Fibroblast of skin of right quadriceps (primary cell): Measurements from ENCODE around the gene HIPK2.
A peak's percentile ranks its signal among the peaks of the same experiment; 100 is the strongest.
"Not testable (repeated sequence)": the region's sequence is repeated elsewhere in the genome, so short reads cannot be mapped to it uniquely, and the experiment has no call there.

Experiments
- DNase-seq: peaks from one replicate; pipeline ENCODE4 v3.0.0-alpha.2; 2013

The HIPK2 gene

DNA sequence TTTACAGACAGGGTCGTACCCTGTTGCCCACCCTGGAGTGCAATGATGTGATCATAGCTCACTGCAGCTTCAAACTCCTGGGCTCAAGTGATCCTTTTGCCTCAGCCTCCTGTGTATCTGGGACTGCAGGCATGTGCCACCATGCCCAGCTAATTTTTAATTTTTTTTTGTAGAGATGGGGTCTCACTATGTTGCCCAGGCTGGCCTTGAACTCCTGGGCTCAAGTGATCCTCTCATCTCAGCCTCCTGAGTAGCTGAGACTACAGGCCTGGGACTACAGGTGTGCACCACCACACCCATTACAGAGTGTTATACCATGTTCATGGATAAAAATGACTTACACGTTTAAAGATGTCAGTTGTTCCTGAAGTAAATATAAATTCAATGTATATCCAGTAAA is 166.2 kb downstream of the HIPK2 start:
- not testable (repeated sequence) for DNase-seq

DNA sequence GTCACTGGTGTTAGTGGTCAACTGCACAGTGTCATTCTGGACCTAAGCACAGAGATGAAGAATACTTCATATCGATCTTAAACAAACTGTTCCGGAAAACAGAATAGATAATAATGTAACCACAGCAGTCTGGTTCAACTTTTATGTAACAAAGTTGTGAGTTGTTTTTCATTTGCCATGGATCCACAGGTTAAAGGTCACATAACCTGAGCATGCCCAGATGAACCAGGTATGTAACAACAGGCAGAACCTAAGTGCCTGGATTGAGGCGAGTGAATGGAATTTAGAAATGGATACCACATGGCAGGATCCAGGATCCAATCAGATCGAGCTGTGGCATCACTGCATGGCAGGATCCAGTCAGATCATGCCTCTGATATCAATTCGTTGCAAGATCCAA is 167.2 kb downstream of the HIPK2 start:
- DNase-seq, result no peak

DNA sequence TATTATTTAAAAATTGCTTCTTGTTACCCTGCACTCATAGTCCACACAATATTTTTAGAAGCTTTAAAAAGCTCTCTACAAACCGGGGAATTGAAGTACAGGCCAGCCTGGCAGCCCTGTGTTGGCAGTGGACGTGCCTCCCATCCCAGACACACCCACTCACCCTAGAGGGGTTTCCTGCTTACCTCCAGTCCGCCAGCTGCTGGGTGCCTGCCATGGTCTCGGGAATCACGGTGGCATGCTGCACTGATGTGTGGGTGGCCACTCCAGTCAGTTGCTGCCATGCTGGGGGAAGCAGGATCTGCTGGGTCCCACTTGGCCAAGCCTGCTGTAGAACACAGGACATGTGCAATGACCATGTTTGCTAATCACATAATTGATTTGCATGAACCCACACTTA is 173.9 kb downstream of the HIPK2 start:
- DNase-seq, result no peak

DNA sequence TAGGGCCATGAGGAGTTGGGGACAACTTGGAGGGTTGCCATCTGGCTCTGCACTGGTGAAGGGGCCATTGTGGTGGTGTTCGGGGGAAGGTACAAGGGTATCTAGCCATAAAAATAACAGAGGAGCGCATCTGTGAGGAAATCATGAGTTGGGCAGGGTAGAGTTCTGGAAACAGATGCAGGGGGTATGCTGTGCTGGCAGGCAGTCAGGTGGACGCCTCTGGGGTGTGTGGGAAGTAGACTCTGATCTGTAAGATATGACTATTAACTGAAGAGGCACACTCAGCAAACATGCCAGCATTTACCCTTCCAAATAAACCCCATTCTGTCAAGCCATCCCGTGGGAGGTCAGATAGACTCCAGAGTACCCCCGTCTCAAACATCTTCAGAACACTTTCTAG is 174.5 kb downstream of the HIPK2 start:
- no peak for DNase-seq

DNA sequence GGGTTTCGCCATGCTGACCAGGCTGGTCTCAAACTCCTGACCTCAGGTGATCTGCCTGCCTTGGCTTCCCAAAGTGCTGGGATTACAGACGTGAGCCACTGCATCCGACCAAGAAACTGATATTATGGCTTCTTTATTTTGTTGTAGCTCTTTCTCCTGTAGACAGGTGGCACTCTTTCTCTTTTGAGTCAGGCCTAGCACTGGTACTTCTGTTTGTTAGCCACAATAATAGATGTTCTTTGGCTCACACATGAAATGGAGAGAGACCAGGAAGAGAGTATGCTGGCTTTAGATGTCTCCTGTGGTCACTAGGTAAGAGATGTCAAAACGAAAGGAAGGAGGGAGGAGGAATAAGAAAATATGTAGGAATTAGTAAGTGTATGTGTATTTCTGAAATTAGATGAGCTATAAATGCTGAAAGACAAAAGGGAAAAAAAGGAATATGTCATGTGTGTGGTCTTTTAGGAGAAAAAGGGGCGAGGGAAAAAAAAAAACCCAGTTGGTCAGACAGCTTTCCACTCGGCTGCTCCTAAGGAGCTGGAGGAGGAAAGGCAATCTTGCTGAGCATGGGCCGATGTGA is 175.6 kb downstream of the HIPK2 start:
- DNase-seq, result peak; percentile 34

DNA sequence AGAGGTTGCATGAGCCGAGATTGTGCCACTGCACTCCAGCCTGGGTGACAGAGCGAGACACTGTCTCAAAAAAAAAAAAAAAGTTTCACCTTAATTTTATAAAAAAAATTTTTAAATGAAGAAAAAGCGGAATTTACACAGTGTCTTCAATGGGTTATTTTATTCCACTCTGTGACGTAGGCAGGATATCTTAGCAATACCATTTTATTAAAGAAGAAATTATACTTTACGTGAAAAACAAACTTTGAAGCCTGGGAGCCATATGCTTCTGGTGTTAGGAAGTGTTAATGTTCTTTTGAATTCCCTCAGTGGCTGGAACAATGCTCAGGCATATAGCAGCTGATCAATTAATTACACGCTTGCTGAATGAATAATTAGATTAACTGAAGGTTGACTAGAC is 176.6 kb downstream of the HIPK2 start:
- DNase-seq, result no peak

DNA sequence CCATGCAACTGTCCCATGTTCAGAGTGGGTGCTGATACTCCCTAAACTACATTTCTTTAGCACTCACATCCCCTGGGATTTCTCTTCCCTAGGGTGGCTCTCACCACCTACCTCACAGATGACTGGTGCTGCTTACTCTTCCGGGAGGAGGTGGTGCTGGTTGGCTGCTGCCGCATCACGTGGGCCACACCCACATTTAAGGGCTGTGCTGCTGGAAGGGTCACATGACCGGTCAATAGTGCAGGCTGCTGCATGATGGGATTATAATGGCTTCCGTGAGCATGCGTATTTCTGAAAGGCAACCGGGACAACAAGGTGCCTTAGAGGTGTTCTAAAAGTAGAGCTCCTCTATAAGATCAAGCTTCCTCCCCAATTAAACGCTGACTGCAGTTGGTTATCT is 177.5 kb downstream of the HIPK2 start:
- DNase-seq, result no peak

DNA sequence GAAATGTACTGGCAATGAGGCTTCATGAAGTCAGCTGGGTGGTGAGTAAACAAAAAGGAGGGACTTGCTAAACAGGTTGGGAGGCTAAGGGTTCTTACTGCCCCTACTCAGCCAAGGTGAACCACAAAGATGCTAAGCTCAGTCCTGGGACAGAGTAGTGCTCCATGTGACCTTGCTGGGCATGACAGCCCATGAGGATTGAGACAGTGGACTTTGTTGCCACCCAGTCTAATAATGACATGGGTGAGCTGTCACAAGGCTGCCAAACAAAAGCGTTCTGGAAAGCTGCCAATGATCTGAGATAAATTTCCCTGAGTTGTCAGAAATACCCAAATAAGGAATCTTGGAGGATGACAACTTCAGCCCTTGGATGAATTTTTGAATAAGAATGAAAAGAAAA is 179.2 kb downstream of the HIPK2 start:
- DNase-seq, result peak; percentile 6

DNA sequence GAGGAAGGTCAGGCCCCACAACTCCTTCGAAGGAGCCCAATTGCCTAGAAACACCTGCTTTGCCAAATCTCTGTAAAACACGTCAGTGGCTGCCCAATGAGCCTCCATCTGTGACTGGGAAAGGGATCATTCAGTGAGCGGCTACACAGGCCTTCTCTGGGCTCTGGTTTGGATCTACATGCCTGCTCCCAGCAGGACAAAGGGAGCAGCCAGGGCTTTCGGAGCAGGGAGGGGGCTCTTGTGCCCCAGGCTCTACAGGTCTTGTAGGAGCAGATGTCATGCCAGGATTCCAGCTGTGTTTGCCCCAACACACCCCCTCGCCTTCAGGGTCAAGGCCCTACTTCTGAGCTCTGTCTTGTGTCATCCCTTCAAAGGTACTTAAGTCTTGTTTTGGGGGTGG is 180.8 kb downstream of the HIPK2 start:
- no peak for DNase-seq

DNA sequence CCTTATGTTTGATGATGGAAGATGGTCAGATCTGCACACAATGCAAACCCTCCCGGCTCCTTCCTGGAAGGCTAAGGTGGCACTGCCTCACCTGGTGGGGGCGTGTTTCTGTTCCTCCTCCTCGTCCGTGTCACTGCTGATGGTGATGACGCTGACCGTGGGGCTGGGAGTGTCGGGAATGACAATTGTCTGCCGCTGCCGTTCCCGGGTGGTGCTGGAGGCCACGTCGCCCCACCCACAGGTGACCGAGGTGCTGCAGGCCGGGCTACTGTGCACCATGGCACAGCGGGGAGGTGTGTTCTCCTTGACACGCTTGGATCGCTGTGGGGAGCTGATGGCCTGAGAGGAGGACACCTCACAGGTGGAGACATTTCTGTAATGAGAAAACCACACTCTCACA is 181.2 kb downstream of the HIPK2 start:
- no peak for DNase-seq

DNA sequence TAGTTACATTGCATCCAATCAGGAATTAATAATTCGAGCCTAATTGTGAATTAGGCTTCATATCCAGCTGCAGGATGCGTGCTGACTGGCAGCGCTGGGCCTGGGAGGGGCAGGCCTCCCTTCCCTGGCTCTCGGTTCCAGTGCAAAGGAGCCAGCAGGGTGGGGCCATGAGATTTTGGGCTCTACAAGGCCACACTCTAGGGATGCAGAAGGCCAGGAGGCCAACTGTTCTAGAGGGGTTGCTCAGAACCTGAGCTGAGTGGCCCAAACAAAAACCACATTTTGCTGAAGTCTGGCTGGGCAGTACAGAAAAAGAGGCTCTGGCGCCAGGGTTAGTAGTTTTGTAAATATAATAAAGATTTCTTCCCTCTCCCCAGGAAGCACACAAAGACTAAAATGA is 182.0 kb downstream of the HIPK2 start:
- DNase-seq, result no peak

DNA sequence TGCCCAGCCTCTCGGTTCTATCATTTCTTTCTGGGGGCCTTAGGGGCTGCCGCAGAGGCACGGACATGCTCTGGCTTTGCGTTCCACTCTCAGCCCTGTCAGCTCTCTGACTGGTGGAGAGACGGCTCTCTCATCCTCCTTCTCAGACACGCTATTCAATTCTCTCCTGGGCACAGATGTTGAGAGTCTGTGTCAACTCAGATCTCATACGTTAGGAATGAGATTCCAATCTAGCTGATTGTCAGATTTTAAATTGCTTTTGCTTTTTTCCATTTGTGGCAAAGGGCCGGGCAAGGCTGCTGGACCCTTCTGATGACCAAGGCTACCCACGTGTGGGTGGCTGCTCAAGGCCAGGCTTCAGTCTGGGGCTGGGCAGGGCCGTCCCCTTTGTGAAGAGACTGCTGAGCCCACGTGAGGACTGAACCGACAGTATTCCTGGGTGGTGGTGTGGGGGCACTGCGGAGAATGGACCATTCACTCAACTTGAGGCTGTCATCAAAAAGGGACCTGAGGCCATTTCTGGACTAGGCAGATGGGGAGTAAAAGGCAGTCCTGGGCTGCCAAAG is 182.8 kb downstream of the HIPK2 start:
- no peak for DNase-seq

DNA sequence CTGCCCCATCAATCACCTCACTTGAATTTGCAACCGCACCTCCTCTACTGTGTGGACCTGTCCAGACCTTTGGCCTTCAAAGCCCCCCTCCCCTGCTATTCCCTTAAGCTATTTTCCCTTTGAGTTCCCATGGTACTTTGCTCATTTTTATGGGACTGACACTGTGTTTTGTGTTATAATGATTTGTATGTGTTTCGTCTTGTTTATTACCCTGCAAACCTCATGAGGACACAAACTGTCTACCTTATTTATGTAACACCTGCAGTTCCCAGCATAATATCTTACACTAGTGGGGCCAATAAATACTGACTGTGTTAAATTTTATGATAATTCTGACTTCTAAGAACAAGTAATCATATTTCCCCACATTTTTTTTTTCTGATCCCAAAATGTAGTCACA is 183.7 kb downstream of the HIPK2 start:
- no peak for DNase-seq

DNA sequence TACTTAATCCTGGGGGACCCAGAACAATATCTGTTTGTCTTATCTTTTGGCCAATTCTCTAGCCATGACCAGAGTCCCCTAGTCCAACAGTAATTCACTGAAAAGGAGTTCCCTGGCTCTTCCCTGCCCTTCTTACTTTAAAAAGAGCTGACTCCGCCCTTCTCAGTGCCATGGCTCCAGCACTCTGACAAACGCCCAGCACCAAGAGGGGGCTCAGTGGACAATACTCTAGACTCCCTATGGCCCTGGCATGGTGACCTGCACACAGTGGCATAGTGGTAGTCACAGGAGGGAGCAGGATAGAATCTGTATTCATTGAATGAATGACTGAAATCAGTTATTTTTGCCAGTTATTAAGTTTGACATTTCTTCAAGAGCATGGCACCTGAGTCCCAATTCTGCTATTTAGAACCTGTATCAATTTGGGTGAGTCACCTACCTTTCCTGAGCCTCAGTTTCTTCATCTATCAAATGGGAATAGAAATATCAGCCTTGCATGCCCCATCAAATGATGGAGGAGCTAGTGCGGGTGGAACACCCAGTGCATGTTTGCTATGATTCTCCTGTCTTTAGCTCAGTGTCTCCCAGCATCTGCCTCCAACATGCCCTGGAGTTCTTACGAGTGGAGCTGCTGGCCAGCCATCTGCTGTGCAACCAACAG is 184.9 kb downstream of the HIPK2 start:
- no peak for DNase-seq

DNA sequence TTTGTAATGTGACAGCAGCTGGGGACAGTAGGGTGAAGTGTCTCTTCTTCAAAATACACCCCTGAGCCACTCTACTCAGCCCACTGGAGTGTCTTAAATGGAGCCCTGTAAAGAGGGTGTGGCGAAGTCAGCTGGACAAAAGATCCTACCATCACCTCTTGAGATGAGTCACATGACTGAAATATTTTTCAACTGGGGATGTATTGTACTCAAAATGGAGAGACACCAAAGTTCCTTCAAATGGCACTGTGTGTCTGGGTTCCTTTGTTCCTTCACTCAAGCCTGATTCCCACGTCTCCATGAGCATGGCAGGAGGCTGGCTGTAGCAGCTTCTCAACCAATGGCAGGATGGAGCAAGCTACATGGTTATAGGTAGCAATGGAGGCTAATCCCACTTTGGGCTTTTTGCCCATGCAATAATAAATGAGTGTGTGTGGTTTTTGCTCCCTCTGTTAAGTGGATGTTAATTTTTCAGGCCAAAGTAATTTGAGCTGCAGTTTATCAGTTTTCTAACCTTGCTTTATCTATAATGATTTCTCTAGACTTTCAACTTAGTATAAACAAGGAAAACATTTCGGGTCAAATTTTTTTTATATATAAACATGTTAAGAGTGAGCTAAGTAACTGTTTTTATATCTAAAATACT is 186.1 kb downstream of the HIPK2 start:
- DNase-seq, result no peak

DNA sequence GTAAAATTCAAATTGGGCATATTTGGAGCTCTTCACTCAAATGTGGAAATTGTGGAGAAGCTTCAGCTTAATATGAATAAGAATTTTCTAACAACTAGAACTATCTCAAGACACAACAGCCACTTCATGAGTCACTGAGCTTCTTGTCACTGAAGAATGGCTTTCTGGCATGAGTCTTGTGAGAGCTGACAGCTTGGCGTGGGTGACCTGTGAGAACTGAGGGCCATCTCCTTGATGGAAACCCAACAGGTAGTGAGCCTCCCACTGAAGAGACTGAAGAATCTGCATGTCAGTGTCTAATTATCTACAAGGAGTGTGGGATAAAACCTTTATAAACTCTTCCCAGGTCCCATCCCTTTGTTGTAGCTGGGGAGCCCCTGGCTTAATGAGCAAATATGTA is 188.3 kb downstream of the HIPK2 start:
- no peak for DNase-seq

DNA sequence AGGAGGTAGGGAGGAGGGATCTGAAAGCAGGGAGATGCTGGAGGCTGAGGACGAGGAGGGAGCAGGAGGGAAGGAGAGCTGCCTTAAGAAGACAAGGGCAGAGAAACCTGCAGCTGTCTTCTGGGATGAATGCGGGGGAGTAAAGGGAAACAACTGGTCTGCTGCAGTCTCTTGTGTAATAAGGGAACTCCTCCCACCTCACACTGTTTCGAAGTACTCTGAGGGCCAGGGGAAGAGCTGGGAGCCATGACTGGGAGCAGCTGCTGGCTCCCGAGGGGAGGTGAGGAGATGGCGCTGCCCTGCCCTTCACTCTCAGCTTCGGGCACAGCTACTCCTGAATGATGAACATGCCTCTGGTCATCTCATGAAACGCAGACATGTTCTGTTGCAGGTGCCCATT is 189.2 kb downstream of the HIPK2 start:
- no peak for DNase-seq

DNA sequence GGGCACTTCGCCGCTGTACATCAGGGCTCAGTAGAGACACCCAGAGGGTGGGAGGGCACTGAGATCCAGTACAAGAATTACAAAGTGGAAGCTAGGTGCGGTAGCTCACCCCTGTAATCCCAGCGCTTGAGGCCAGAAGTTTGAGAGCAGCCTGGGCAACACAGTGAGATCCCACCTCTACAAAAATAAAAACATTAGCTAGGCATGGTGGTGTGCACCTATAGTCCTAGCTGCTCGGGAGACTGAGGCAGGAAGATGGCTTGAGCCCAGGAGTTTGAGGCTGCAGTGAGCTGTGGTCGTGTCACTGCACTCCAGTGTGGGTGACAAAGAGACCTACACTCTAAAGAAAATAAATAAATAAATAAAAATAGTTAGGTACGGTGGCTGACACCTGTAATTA is 190.3 kb downstream of the HIPK2 start:
- DNase-seq, result no peak

DNA sequence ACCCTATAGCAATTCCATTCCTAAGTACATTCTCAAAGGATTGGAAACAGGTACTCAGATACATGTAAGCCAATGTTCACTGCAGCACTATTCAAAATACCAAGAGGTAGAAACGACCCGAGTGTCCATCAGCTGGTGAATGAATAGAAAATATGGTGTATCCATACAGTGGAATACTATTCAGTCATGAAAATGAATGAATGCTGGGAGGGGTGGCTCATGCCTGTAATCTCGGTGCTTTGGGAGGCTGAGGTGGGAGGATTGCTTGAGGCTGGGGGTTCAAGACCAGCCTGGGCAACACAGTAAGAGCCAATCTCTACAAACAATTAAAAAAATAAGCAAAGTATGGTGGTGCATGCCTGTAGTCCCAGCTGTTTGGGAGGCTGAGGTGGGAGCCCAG is 191.5 kb downstream of the HIPK2 start:
- no peak for DNase-seq

DNA sequence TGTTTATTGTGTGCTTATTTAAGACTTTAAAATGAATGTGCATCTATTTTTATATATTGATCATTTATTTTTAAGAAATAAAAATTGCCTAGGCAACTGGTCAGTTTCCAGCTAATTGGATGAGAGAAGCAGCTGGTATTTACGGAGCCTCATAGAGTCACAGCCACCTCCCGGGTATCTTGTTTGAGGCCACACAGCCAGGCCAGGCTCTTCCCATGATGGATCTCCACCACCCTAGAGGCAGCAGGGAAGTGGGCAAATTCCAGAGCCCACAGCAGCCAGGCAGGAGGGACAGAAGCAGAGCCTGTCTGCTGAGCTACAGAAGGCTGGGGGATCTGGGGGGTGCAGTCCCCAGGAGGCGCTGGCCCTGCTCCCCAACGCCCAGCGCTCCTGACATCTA is 192.8 kb downstream of the HIPK2 start:
- DNase-seq, result no peak

DNA sequence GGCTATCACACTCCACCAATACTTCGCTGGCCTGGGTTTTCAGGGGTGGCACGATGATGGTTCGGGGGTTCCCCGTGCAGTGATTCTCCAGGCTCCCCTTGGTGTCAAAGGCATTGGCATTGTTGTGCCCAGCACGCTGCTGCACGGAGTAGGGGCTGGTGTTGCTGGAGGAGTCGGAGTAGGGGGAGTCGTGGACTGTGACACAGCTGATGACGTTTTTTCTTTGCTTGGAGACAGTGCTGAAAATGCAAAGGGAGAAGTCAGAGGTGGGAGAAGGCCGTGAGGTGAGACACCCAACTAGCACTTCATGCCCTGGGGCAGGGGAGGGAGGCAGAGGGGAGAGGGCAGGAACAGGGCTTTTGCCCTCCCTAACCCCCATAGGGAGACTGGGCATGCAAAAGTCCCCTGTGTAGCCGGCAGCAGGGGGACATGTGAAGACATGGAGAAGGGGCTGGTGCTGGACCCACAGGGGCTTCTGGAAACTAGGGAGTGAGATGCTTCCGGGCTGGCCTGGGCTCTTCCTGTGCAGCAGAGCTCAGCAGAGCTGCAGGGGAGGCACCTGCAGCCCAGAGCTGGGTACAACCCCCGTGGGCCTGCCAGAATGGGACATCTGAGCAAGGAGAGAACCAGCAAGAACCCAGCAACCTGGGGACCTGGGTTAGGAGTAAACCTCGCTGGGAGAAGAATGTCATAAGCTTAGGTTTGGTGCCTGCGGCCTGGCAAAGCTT is 193.8 kb downstream of the HIPK2 start:
- DNase-seq, result no peak

DNA sequence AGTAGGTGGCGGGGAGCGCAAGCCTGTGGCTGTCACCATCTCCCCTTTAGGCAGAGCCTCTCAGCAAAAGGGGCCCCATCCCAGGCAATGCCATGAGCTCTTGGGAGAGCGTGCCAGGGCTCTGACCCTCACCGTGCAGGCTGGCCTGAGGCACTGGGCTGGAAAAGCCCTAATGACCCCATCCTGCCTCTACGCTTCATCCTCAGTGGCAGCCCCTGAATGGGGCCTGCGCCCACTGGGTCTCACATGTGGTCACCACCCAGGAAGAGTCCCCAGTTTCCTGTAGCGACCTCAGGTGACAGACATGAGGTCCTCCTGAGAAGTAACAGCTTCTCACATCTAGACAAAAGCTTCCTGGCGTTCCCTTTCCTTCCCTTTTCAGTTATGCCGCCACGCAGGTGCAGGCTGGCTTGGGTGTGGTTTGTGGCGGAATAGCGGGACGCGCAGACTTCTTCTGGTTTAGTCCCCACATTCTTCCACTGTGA is 195.1 kb downstream of the HIPK2 start:
- DNase-seq, result no peak

DNA sequence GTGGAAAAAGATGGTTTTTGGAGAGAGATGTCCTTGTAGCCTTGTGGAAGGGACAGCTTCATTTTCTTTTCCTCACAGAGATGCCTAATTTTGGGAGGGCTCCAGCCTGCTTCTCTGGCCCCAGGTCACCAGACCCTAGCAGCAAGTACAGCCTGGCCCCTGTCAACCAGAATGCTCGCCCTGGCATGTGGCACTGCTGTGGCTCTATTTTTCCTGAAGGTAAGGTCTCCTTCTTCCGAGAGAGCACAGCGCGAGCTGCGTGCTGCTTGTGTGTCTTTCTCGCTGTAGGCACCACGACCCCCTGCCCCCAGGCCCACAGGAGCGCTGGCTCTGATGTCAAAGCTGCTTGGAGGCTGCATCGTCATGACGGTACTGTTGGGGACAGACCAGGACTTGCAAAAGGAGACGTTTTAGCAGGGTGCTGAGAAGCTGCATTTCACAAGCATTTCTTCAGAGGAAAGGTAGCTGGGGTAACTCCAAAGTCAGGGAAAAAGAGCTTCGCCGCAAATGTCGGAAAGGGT is 195.6 kb downstream of the HIPK2 start:
- no peak for DNase-seq
